GM12878 (cell line): ENCODE data around the gene OSBPL3. TPM values are rescaled to one million over a fixed set of nuclear protein-coding genes. Genes with fewer than 3 reads are reported as not detected.

Source experiments
- DPF2 ChIP-seq: fragments of 450-650 bp; IDR thresholded peaks from 2 replicates; pipeline ENCODE4 v1.6.1; 2017; ENCODE audit warnings: mild to moderate bottlenecking
- EED ChIP-seq: sonication (generic); IDR thresholded peaks from 2 replicates; pipeline ENCODE4 v1.6.1; 2016; ENCODE audit warnings: antibody characterized with exemption, low read depth
- ESRRA ChIP-seq: IDR thresholded peaks from 2 replicates; pipeline ENCODE4 v1.6.1; 2012; ENCODE audit warnings: mild to moderate bottlenecking, low read length, improper control_type of control experiment
- KAT2A ChIP-seq: conservative IDR thresholded peaks from 2 replicates; pipeline ENCODE4 v1.6.1; 2011; ENCODE audit warnings: low read depth, low read length; ENCODE audit not compliant: control insufficient read depth
- MEF2A ChIP-seq: IDR thresholded peaks from 2 replicates; pipeline ENCODE4 v1.6.1; 2011; ENCODE audit warnings: low read depth, mild to moderate bottlenecking, low read length, moderate library complexity; ENCODE audit not compliant: insufficient read depth
- NFYB ChIP-seq: IDR thresholded peaks from 2 replicates; pipeline ENCODE4 v1.6.1; 2011; ENCODE audit warnings: low read depth, mild to moderate bottlenecking, low read length, improper control_type of control experiment, moderate library complexity; ENCODE audit not compliant: insufficient read depth
- NR2C2 ChIP-seq: IDR thresholded peaks from 2 replicates; pipeline ENCODE4 v1.6.1; 2011; ENCODE audit warnings: borderline replicate concordance, low read depth; ENCODE audit not compliant: control insufficient read depth, insufficient read length
- POU2F2 ChIP-seq: IDR thresholded peaks from 3 replicates; pipeline ENCODE4 v1.6.1; 2011; ENCODE audit warnings: low read depth, mild to moderate bottlenecking, low read length, borderline replicate concordance
- RUNX3 ChIP-seq: IDR thresholded peaks from 2 replicates; pipeline ENCODE4 v1.6.1; 2012; ENCODE audit warnings: low read length, inconsistent platforms
- STAT1 ChIP-seq: fragments of 450-650 bp; conservative IDR thresholded peaks from 2 replicates; pipeline ENCODE4 v1.6.1; 2014; ENCODE audit warnings: antibody characterized with exemption, mild to moderate bottlenecking
- TCF12 ChIP-seq: IDR thresholded peaks from 2 replicates; pipeline ENCODE4 v1.6.1; 2011; ENCODE audit warnings: low read depth, mild to moderate bottlenecking, low read length
- YY1 ChIP-seq: IDR thresholded peaks from 2 replicates; pipeline ENCODE4 v1.6.1; 2011; ENCODE audit warnings: low read depth, mild to moderate bottlenecking, low read length
- ZNF274 ChIP-seq: IDR thresholded peaks from one replicate; pipeline ENCODE4 v1.8.0; 2011; ENCODE audit not compliant: insufficient read length, insufficient read depth
- polyA plus RNA-seq, 11 experiments: library from polyadenylated mRNA; depleted of rRNA in 4 of 11; unstranded in 6 of 11; stranded (reverse) in 5 of 11; fragments of >200 nt; fragmentation: Nextera tagmentation in 4 of 11; fragmentation: Illumina TruSeq in 1 of 11; extraction: Ambion mirVana in 4 of 11; extraction: Trizol in 1 of 11; gene quantifications; 1 replicate in 1 of 11; 2 replicates in 10 of 11; pipeline versions ENCODE4 v1.2.1 to v1.2.3, GENCODE V29; 2011 to 2016; ENCODE audit warnings: inconsistent platforms in 2 of 11, missing spikeins in 2 of 11, low read depth in 1 of 11
- total RNA-seq, 4 experiments: library from RNA; depleted of rRNA in 3 of 4; stranded (reverse); fragments of >200 nt in 3 of 4; fragmentation: Illumina TruSeq in 1 of 4; extraction: Trizol in 1 of 4; gene quantifications; 2 replicates each; pipeline versions ENCODE4 v1.2.1 to v1.2.3, GENCODE V29; 2013 to 2021
- TF ChIP-seq, protein P1 (sequence below): fragments of 450-650 bp; IDR thresholded peaks from 2 replicates; pipeline ENCODE4 v1.6.1; 2017; ENCODE audit warnings: low read depth, mild to moderate bottlenecking, moderate library complexity
- TF ChIP-seq, protein P2 (sequence below): fragments of 450-650 bp; IDR thresholded peaks from 2 replicates; pipeline ENCODE4 v1.6.1; 2017; ENCODE audit warnings: antibody characterized with exemption, mild to moderate bottlenecking, moderate library complexity
- TF ChIP-seq, protein P3 (sequence below): fragments of 450-650 bp; IDR thresholded peaks from 2 replicates; pipeline ENCODE4 v1.6.1; 2017; ENCODE audit warnings: mild to moderate bottlenecking, low read depth, inconsistent platforms; ENCODE audit not compliant: poor library complexity, severe bottlenecking
- TF ChIP-seq, protein P4 (sequence below): IDR thresholded peaks from 2 replicates; pipeline ENCODE4 v1.6.1; 2012; ENCODE audit warnings: low read depth, low read length, improper control_type of control experiment
- TF ChIP-seq, protein P5 (sequence below): IDR thresholded peaks from 2 replicates; pipeline ENCODE4 v1.6.1; 2011; ENCODE audit warnings: low read depth, low read length, improper control_type of control experiment, borderline replicate concordance

OSBPL3 gene
- total and polyA plus RNA-seq, 10 of the 15 experiments (the other 5 are each of a cell fraction or from before 2014, with no cell fraction given) = 6.1 to 46.6 (median 27.0) TPM

DNA sequence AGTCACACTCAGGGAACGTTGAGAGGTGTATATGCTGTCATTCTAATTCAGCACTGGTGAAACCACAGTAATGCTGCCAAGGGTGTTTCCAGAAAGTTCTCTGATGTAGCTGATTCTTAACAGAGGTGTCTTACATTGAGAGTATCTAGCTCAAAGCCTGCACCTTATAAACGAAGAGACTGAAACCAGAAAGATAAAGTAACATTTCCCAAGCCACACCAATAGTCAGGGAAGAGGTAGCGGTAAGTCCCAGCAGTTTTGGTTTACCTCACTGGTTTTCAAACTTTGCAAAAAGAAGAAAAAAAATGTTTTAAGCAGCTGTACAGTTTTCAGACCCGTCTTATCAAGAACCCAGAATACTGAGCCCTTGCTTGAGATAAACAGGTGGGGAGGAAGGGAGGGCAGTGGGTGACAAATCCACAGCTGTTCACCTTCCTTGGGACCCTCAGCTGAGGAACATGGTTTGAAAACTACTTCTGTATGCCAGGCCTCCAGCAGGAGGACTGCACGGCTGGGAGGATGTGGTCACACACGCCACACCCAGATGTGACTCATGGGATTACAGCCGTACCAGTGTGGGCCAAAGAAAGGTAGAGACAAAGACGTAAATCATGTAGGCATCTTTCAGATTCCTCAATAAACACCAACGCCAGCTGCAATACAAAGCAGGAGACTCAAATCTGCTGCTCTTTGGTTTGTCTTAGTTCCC, 158.8 kb downstream of the OSBPL3 start (continued):
- TF ChIP-seq POU2F2 = no peak
- TF ChIP-seq, protein P1, sequence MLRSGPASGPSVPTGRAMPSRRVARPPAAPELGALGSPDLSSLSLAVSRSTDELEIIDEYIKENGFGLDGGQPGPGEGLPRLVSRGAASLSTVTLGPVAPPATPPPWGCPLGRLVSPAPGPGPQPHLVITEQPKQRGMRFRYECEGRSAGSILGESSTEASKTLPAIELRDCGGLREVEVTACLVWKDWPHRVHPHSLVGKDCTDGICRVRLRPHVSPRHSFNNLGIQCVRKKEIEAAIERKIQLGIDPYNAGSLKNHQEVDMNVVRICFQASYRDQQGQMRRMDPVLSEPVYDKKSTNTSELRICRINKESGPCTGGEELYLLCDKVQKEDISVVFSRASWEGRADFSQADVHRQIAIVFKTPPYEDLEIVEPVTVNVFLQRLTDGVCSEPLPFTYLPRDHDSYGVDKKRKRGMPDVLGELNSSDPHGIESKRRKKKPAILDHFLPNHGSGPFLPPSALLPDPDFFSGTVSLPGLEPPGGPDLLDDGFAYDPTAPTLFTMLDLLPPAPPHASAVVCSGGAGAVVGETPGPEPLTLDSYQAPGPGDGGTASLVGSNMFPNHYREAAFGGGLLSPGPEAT = peak; percentile 84
- peak; percentile 94 for TF ChIP-seq RUNX3
- no peak for TF ChIP-seq KAT2A
- TF ChIP-seq ZNF274 = no peak
- no peak for TF ChIP-seq ESRRA
- TF ChIP-seq, protein P2, sequence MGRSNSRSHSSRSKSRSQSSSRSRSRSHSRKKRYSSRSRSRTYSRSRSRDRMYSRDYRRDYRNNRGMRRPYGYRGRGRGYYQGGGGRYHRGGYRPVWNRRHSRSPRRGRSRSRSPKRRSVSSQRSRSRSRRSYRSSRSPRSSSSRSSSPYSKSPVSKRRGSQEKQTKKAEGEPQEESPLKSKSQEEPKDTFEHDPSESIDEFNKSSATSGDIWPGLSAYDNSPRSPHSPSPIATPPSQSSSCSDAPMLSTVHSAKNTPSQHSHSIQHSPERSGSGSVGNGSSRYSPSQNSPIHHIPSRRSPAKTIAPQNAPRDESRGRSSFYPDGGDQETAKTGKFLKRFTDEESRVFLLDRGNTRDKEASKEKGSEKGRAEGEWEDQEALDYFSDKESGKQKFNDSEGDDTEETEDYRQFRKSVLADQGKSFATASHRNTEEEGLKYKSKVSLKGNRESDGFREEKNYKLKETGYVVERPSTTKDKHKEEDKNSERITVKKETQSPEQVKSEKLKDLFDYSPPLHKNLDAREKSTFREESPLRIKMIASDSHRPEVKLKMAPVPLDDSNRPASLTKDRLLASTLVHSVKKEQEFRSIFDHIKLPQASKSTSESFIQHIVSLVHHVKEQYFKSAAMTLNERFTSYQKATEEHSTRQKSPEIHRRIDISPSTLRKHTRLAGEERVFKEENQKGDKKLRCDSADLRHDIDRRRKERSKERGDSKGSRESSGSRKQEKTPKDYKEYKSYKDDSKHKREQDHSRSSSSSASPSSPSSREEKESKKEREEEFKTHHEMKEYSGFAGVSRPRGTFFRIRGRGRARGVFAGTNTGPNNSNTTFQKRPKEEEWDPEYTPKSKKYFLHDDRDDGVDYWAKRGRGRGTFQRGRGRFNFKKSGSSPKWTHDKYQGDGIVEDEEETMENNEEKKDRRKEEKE = no peak
- TF ChIP-seq, protein P3, sequence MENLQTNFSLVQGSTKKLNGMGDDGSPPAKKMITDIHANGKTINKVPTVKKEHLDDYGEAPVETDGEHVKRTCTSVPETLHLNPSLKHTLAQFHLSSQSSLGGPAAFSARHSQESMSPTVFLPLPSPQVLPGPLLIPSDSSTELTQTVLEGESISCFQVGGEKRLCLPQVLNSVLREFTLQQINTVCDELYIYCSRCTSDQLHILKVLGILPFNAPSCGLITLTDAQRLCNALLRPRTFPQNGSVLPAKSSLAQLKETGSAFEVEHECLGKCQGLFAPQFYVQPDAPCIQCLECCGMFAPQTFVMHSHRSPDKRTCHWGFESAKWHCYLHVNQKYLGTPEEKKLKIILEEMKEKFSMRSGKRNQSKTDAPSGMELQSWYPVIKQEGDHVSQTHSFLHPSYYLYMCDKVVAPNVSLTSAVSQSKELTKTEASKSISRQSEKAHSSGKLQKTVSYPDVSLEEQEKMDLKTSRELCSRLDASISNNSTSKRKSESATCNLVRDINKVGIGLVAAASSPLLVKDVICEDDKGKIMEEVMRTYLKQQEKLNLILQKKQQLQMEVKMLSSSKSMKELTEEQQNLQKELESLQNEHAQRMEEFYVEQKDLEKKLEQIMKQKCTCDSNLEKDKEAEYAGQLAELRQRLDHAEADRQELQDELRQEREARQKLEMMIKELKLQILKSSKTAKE = peak; percentile 53
- no peak for TF ChIP-seq NFYB
- peak; percentile 85 for TF ChIP-seq EED
- TF ChIP-seq NR2C2 = no peak
- TF ChIP-seq, protein P4, sequence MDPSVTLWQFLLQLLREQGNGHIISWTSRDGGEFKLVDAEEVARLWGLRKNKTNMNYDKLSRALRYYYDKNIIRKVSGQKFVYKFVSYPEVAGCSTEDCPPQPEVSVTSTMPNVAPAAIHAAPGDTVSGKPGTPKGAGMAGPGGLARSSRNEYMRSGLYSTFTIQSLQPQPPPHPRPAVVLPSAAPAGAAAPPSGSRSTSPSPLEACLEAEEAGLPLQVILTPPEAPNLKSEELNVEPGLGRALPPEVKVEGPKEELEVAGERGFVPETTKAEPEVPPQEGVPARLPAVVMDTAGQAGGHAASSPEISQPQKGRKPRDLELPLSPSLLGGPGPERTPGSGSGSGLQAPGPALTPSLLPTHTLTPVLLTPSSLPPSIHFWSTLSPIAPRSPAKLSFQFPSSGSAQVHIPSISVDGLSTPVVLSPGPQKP = no peak
- TF ChIP-seq, protein P5, sequence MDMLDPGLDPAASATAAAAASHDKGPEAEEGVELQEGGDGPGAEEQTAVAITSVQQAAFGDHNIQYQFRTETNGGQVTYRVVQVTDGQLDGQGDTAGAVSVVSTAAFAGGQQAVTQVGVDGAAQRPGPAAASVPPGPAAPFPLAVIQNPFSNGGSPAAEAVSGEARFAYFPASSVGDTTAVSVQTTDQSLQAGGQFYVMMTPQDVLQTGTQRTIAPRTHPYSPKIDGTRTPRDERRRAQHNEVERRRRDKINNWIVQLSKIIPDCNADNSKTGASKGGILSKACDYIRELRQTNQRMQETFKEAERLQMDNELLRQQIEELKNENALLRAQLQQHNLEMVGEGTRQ = no peak
- 0 out of 2 replicates have a peak, but pooled peaks have one; percentile 1 for TF ChIP-seq YY1
- TF ChIP-seq DPF2 = peak; percentile 93
- TF ChIP-seq STAT1 = no peak
- TF ChIP-seq TCF12 = peak; percentile 85; the same call in 1 of the 2 replicates
- 0 out of 2 replicates have a peak, but pooled peaks have one; percentile 4 for TF ChIP-seq MEF2A
